Ovary (tissue), 3 donors: ENCODE data around the gene ELL2.

Experiments used
- CTCF ChIP-seq, 3 donors: fragments of 450-650 bp in 2 of 3; fragments of 200-600 bp in 1 of 3; IDR thresholded peaks; one replicate each; pipeline versions ENCODE4 v1.5.1 to v1.8.0; 2016 to 2022; ENCODE audit warnings: antibody characterized with exemption in 3 of 3, mild to moderate bottlenecking in 1 of 3
- EP300 ChIP-seq: sonication (generic); formaldehyde crosslinking; IDR thresholded peaks from one replicate; pipeline ENCODE4 v1.6.1; 2017; ENCODE audit warnings: antibody characterized with exemption
- donor health status: DM: no; HTN: no; CAD: no.

- TF ChIP-seq CTCF (IDR thresholded peaks at IDR 0.05) (no peak), EP300 (no peak)
These were observed 30.4 kb downstream of the ELL2 start for GRCh38 chr5:95931079-95931833.
